Tibial nerve (tissue), 4 donors: Measurements from ENCODE around the gene HPS4.

Source experiments
- EP300 ChIP-seq, 2 donors: sonication (generic); formaldehyde crosslinking; IDR thresholded peaks; one replicate each; pipeline ENCODE4 v1.6.1; 2017; ENCODE audit warnings: antibody characterized with exemption in 2 of 2, mild to moderate bottlenecking in 1 of 2
- POLR2A ChIP-seq, 2 donors: fragments of 450-650 bp; IDR thresholded peaks; one replicate each; pipeline ENCODE4 v1.6.1; 2017; ENCODE audit warnings: antibody characterized with exemption in 2 of 2, mild to moderate bottlenecking in 2 of 2, moderate library complexity in 2 of 2
- TF ChIP-seq, protein P1 (sequence below), 5 experiments: fragments of 200-600 bp in 3 of 5; fragments of 450-650 bp in 2 of 5; sonication (generic) in 3 of 5; IDR thresholded peaks; one replicate each; pipeline ENCODE4 v1.5.1; 2016 to 2019; ENCODE audit warnings: antibody characterized with exemption in 5 of 5, mild to moderate bottlenecking in 3 of 5, moderate library complexity in 2 of 5

- TF ChIP-seq EP300 (IDR thresholded peaks at IDR 0.05), result no peak
- TF ChIP-seq, protein P1, sequence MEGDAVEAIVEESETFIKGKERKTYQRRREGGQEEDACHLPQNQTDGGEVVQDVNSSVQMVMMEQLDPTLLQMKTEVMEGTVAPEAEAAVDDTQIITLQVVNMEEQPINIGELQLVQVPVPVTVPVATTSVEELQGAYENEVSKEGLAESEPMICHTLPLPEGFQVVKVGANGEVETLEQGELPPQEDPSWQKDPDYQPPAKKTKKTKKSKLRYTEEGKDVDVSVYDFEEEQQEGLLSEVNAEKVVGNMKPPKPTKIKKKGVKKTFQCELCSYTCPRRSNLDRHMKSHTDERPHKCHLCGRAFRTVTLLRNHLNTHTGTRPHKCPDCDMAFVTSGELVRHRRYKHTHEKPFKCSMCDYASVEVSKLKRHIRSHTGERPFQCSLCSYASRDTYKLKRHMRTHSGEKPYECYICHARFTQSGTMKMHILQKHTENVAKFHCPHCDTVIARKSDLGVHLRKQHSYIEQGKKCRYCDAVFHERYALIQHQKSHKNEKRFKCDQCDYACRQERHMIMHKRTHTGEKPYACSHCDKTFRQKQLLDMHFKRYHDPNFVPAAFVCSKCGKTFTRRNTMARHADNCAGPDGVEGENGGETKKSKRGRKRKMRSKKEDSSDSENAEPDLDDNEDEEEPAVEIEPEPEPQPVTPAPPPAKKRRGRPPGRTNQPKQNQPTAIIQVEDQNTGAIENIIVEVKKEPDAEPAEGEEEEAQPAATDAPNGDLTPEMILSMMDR (IDR thresholded peaks at IDR 0.05), result no peak
- no peak for TF ChIP-seq POLR2A (IDR thresholded peaks at IDR 0.05)
Observed at GRCh38 chr22:26496456-26496855, 12.9 kb upstream of the HPS4 start.
